ENCODE results near the gene B3GNT2.
"Not testable (repeated sequence)": the region's sequence is repeated elsewhere in the genome, so short reads cannot be mapped to it uniquely, and the experiment has no call there.

B3GNT2 gene, protein sequence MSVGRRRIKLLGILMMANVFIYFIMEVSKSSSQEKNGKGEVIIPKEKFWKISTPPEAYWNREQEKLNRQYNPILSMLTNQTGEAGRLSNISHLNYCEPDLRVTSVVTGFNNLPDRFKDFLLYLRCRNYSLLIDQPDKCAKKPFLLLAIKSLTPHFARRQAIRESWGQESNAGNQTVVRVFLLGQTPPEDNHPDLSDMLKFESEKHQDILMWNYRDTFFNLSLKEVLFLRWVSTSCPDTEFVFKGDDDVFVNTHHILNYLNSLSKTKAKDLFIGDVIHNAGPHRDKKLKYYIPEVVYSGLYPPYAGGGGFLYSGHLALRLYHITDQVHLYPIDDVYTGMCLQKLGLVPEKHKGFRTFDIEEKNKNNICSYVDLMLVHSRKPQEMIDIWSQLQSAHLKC

GRCh38 chr2:62195421-62196277 is at the start of gene B3GNT2:
TSS of gene B3GNT2 (plus strand) at chr2:62196115. CDS start at chr2:62222221, 26,106 bp downstream.
- DNase-seq (ENCODE audit: low read depth in 2 of 2) = peak; percentile 72 to 77

GRCh38 chr2:62146790-62147189 is 49.1 kb upstream of the B3GNT2 start:
- peak in 1 of 2 donors; percentile 2 for DNase-seq (ENCODE audit: low read depth in 2 of 2)

GRCh38 chr2:62147610-62148301 is 48.2 kb upstream of the B3GNT2 start:
- DNase-seq (ENCODE audit: low read depth in 2 of 2) = no peak

GRCh38 chr2:62149708-62150107 is 46.2 kb upstream of the B3GNT2 start:
- DNase-seq (ENCODE audit: low read depth in 2 of 2) = no peak

DNA sequence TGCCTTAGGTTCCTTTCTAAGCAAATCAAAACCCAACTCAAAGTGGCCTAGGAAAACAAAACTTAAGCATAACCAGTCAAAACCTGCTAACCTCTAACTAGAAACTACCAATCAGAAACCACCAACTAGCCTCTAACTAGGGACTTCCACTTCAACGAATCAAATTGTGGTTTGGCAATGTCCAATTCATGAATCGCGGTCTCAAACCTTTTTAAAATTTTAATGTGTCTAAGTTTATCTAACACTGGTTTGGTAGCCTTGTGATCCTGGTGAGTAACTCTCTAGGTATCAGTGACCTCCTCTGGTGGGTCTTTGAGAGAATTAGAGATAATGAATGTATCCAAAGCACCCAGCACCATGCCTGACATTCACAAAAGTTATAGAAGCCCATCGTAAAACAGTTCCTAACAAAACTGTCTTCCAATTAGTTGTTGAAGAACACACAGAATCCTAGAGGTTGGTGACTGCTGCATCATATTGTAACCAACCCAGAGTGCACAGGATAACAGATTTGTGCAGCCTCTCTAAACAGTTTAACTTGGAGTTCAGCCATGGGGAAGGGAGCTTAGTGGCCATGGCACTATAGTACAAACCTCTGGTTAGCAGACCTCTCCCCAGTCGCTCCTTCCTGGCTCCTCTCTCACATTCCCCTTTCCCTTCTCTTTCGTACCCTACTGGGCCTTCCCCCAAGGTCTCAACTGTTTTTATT is 45.2 kb upstream of the B3GNT2 start:
- no peak for DNase-seq (ENCODE audit: low read depth in 2 of 2)

DNA sequence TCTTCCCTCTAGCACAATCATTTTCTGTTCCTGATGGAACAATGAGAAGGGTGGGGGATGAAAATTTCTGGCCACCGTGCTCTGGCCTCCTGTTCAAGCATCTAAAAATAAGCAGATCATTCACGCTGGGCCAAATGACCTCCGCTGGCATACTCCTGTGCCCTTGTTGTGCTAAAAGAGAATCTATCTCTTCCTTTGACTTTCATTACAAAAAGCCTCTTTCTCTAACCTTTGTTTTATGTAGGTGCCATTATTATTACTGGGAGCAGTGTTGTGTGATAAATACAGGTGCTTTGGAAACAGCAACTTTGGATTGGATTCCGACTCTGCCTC is 44.6 kb upstream of the B3GNT2 start:
- DNase-seq (ENCODE audit: low read depth in 2 of 2) = no peak

- no peak for DNase-seq (ENCODE audit: low read depth in 2 of 2)
These were observed 43.9 kb upstream of the B3GNT2 start for GRCh38 chr2:62152000-62152399.

DNA sequence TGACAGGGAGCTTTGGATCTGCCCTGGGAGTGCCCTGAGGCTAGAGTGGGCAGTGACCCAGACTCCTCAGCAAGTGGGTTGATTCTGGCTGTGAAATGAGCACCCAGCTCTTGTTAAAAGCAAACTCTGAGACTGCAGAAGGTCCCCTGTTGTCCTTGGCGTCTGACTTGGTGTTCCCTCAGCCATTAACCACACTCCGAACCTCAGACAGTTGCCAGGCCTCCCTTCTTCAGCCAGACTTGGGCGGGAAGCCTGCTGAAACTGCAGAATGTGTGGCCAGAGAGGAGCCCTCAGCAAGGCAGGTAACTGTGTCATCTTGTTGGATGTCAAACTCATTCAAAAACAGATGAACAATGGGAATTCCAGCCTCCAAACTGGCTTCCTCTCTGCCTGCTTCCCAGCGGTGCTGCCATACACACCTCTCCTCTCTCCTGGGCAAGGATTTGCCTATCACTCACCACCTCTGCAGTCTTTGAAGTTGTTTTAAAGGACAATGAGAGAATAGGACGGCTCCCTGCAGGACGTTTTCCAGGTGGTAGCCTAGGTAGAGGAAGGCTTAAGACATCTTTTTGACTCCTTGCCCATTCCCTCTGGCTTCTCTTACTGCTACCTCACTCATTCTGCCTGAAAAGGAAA is 38.9 kb upstream of the B3GNT2 start:
- DNase-seq (ENCODE audit: low read depth in 2 of 2) = no peak

- DNase-seq (ENCODE audit: low read depth in 2 of 2) = no peak
These were observed 37.3 kb upstream of the B3GNT2 start for GRCh38 chr2:62158444-62159121.

DNA sequence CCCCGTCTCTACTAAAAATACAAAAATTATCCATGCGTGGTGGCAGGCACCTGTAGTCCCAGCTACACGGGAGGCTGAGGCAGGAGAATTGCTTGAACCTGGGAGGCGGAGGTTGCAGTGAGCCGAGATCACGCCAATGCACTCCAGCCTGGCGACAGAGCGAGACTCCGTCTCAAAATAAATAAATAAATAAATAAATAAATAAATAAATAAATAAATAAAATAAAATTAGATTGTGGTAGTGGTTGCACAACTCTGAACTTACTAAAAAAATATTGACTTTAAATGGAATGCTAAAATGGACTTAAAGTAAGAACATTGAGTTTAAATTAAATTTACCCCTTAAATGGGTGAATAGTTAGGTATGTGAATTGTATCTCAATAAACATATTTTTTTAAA is 35.2 kb upstream of the B3GNT2 start:
- DNase-seq (ENCODE audit: low read depth in 2 of 2) = not testable (repeated sequence)

DNA sequence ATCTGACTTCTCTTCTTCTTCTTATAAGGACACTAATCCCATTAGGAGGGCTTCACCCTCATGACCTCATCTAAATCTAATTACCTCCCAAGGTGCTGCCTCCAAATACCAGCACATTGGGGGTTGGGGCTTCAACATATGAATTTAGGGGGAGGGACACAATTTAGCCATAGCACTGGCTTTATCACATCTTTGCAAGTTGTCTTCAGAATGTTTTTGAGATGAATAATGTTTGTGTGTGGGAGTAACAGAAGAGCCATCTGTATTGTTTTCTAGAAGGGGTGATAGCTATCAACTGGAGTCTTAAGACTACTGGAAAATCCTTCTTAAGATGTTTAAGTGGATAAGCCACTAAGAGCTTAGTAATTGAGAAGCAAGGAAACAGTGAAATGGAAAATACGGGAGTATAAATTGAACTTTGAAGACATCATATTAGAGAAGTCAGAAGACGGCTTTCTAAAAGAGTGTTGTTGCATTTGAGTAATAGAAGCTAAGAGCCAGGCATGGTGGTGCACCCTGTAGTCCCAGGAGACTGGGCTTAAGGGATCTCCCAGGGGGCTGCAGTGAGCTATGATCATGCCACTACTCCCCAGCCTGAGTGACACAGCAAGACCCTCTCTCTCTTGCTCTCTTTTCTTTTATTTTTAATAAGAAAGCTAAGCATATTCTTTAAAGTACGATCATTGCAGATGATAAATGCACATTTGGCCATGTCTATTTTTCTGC is 32.6 kb upstream of the B3GNT2 start:
- no peak for DNase-seq (ENCODE audit: low read depth in 2 of 2)

GRCh38 chr2:62163834-62164233 is 32.1 kb upstream of the B3GNT2 start:
- no peak for DNase-seq (ENCODE audit: low read depth in 2 of 2)

DNA sequence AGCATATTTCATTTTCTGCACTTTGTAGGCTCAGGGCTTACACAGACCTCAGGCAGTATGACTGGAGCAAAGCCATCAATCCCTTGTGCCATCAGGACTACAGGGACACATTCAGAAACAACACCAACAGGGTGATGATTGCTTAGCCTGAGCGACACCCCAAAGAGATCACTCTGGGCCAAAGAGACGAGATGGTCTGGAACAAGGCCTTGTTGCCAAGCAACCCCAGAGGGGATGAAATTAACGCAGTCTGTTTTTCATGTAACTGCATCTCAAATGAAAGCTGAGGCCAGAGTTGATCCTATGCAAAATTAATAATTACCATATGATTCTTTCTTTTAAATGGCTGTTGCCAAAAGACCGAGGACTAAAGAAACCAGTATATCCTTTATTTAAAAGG is 20.2 kb upstream of the B3GNT2 start:
- DNase-seq (ENCODE audit: low read depth in 2 of 2) = no peak

GRCh38 chr2:62176801-62177200 is 19.1 kb upstream of the B3GNT2 start:
- no peak for DNase-seq (ENCODE audit: low read depth in 2 of 2)

- DNase-seq (ENCODE audit: low read depth in 2 of 2) = no peak
These were observed 18.4 kb upstream of the B3GNT2 start for GRCh38 chr2:62177392-62178049.

- DNase-seq (ENCODE audit: low read depth in 2 of 2) = no peak
These were observed 17.1 kb upstream of the B3GNT2 start for GRCh38 chr2:62178741-62179271.

- DNase-seq (ENCODE audit: low read depth in 2 of 2) = no peak
These were observed 14.9 kb upstream of the B3GNT2 start for GRCh38 chr2:62180975-62181374.

DNA sequence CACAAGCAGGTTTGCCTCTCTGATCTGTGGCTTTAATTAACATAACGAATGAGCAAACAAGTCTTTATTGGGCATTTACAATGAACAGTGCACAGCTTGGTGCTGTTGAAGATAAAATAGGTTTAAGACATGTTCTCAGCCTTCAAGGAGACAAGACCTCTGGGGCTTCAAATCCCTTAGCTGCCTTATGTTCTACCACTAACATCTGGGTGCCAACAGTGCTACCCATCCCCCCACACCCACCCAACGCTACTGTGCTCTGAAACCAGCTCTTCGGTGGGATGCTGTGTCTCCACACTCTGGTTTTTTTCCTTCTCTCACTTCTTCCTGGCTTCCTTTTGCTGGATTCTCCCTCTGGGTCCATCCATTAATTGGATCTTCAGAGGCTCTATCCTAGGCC is 14.1 kb upstream of the B3GNT2 start:
- no peak for DNase-seq (ENCODE audit: low read depth in 2 of 2)

DNA sequence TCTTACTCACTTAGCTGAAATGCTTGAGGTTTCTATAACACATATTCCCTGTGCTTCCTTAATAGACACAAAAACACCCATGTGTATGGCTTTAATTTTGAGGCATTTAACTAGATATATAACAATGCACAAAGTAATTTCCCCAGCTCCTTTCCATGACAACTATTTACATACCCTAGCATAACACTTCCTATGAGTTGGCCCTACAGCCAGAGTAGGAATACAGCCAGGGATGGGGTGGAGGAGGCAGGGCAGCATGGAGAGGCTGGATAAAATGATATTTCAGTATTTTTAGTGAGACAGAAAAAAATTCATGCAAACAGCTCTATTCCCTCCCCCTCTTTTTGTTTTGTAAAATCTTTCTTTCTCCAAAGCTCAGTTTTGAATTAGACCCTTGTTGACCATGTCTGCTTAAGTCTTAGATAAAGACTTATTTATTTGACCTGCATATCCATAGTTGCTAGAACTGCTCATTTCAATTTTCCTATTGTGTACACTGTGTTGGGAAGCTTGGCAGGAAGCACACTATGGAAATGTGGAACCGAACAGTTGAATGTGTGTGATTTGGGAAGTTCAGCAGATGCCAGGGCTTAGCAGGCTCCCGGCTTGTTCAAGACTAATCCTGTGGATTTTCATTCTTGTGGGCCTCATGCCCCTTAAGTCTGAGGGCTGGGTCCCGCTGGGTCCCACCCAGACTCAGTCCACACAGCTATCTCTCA is 11.2 kb upstream of the B3GNT2 start:
- DNase-seq (ENCODE audit: low read depth in 2 of 2) = no peak

All from stimulated activated CD8-positive, alpha-beta memory T cell treated with anti-CD3 and anti-CD28 coated beads, Interleukin-7, amount 100 ng/mL, for 1 hour (primary cell).